HPDE6-E6E7 (cell line): ENCODE measurements around the gene GLIS1.
"Not testable (repeated sequence)": the region's sequence is repeated elsewhere in the genome, so short reads cannot be mapped to it uniquely, and the experiment has no call there.

ENCODE experiments used
- DNase-seq: peaks from one replicate; pipeline ENCODE4 v3.0.0; 2011; ENCODE audit warnings: missing footprints; ENCODE audit errors: extremely low spot score

Gene GLIS1

GRCh38 chr1:53561503-53562105 is 177.4 kb downstream of the GLIS1 start:
- no peak for DNase-seq

GRCh38 chr1:53560581-53561502 is 178.1 kb downstream of the GLIS1 start:
- no peak for DNase-seq

GRCh38 chr1:53559854-53560580 is 178.9 kb downstream of the GLIS1 start:
- no peak for DNase-seq

GRCh38 chr1:53559391-53559815 is 179.6 kb downstream of the GLIS1 start:
- no peak for DNase-seq

- no peak for DNase-seq
These were observed 180.1 kb downstream of the GLIS1 start for GRCh38 chr1:53558739-53559315.

GRCh38 chr1:53557830-53558738 is 180.9 kb downstream of the GLIS1 start:
- no peak for DNase-seq

- DNase-seq: no peak
These were observed 181.6 kb downstream of the GLIS1 start for GRCh38 chr1:53557369-53557768.

- DNase-seq: no peak
These were observed 182.2 kb downstream of the GLIS1 start for GRCh38 chr1:53556657-53557227.

- DNase-seq: not testable (repeated sequence)
These were observed 183.2 kb downstream of the GLIS1 start for GRCh38 chr1:53555620-53556326.

GRCh38 chr1:53554592-53555305 is 184.2 kb downstream of the GLIS1 start:
- DNase-seq: no peak

- no peak for DNase-seq
These were observed 185.0 kb downstream of the GLIS1 start for GRCh38 chr1:53553734-53554509.

GRCh38 chr1:53552981-53553733 is 185.8 kb downstream of the GLIS1 start:
- no peak for DNase-seq

- no peak for DNase-seq
These were observed 186.7 kb downstream of the GLIS1 start for GRCh38 chr1:53552146-53552861.

- DNase-seq: no peak
These were observed 187.5 kb downstream of the GLIS1 start for GRCh38 chr1:53551428-53551995.

- DNase-seq: no peak
These were observed 188.7 kb downstream of the GLIS1 start for GRCh38 chr1:53550201-53550741.

GRCh38 chr1:53549781-53550180 is 189.2 kb downstream of the GLIS1 start:
- DNase-seq: no peak
